H1 (cell line): Measurements from ENCODE around the gene KLHL29. TPM values are rescaled to one million over a fixed set of nuclear protein-coding genes. Genes with fewer than 3 reads are reported as not detected.

Experiments
- POU5F1 ChIP-seq: IDR thresholded peaks from 2 replicates; pipeline ENCODE4 v1.6.1; 2011; ENCODE audit warnings: low read depth, mild to moderate bottlenecking, low read length, moderate library complexity
- polyA plus RNA-seq, 7 experiments: library from polyadenylated mRNA; depleted of rRNA in 3 of 7; stranded (reverse) in 5 of 7; unstranded in 2 of 7; fragments of >200 nt in 5 of 7; fragments of 200-250 nt in 2 of 7; gene quantifications; 1 replicate in 5 of 7; 2 replicates in 1 of 7; 4 replicates in 1 of 7; pipeline versions ENCODE4 v1.2.1 to v1.2.3, GENCODE V29; 2011 to 2013; ENCODE audit warnings: missing spikeins in 2 of 7, mixed read lengths in 2 of 7
- total RNA-seq: library from RNA; stranded (reverse); fragmentation: NEBNext Ultra II Directional; extraction: Animal tissue kit (Norgen Biotek cat#: 25700); gene quantifications from 2 replicates; pipeline ENCODE4 v1.2.1, GENCODE V29; 2021

KLHL29 gene
- total and polyA plus RNA-seq, 2 of the 8 experiments (the other 6 are each of a cell fraction or from before 2014, with no cell fraction given), result 1.1 to 4.7 TPM

DNA sequence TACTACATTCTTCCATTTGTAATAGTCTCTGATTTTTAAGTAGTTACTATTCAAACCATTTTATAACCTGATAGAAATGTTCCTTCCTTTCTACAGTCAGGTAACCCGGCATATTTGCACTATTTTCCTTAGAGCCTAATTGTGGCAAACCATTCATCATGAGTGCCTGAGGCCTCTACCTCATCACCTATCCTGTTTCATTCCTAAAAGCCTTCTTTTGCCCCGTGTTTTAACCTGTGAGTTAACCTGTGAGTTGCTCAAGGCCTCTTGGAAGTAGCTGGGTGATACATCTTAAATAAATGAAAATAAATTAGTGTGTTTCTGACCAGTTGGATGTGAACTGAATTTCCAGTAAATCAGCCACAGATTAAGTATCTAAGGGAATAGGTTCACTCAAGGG lies 6.5 kb upstream of the KLHL29 start (continued):
- TF ChIP-seq POU5F1, result no peak
